Activated CD4-positive, alpha-beta T cell treated with anti-CD3 and anti-CD28 coated beads for 36 hours (primary cell): ENCODE data around the gene ARNT2. TPM values are rescaled to one million over a fixed set of nuclear protein-coding genes. Genes with fewer than 3 reads are reported as not detected.

Source experiments
- ATAC-seq: fragments of 200-7000 bp; cut with Tn5 transposase; one replicate; pipeline ENCODE4 v1.10.0; 2021; ENCODE audit warnings: mild to moderate bottlenecking, moderate library complexity
- CTCF ChIA-PET: fragments of 350-600 bp; sonication (Branson Sonifier 250); formaldehyde crosslinking; loops from one replicate; lab custom pipeline; 2021; ENCODE audit warnings: antibody characterized with exemption; lab: Charles Lee
- POLR2A ChIA-PET: fragments of 350-600 bp; sonication (Branson Sonifier 250); formaldehyde crosslinking; loops from one replicate; lab custom pipeline; 2021; ENCODE audit warnings: antibody characterized with exemption, inconsistent platforms; lab: Charles Lee
- DNase-seq: peaks from one replicate; pipeline ENCODE4 v3.0.0-alpha.2; 2020
- H3K27ac Mint-ChIP-seq: one replicate; pipeline ENCODE4 v1.8.0; 2021; ENCODE audit warnings: mixed read lengths
- H3K27me3 Mint-ChIP-seq: one replicate; pipeline ENCODE4 v1.8.0; 2021; ENCODE audit warnings: mixed read lengths
- H3K36me3 Mint-ChIP-seq: one replicate; pipeline ENCODE4 v1.8.0; 2021; ENCODE audit warnings: low read depth, mixed read lengths
- H3K4me1 Mint-ChIP-seq: one replicate; pipeline ENCODE4 v1.8.0; 2021; ENCODE audit warnings: mixed read lengths
- H3K4me3 Mint-ChIP-seq: one replicate; pipeline ENCODE4 v1.8.0; 2021; ENCODE audit warnings: mild to moderate bottlenecking, moderate library complexity, mixed read lengths
- H3K9me3 Mint-ChIP-seq: one replicate; pipeline ENCODE4 v1.8.0; 2021; ENCODE audit warnings: low read depth, mixed read lengths
- intact Hi-C, 2 experiments: fragments of 100-400 bp; cut with DNase I in 1 of 2; cut with micrococcal nuclease in 1 of 2; formaldehyde crosslinking; loops; one replicate each; pipeline versions ENCODE4 v1.14.2 to v1.15.1; 2022 to 2024; cut with DNase I, micrococcal nuclease
- total RNA-seq, 2 experiments: library from RNA; stranded (reverse); gene quantifications; one replicate each; pipeline ENCODE4 v1.2.3, GENCODE V29; 2021

Gene ARNT2
- total RNA-seq, 2 experiments from 2014 or later, result 0.05 to 0.19 TPM

DNA sequence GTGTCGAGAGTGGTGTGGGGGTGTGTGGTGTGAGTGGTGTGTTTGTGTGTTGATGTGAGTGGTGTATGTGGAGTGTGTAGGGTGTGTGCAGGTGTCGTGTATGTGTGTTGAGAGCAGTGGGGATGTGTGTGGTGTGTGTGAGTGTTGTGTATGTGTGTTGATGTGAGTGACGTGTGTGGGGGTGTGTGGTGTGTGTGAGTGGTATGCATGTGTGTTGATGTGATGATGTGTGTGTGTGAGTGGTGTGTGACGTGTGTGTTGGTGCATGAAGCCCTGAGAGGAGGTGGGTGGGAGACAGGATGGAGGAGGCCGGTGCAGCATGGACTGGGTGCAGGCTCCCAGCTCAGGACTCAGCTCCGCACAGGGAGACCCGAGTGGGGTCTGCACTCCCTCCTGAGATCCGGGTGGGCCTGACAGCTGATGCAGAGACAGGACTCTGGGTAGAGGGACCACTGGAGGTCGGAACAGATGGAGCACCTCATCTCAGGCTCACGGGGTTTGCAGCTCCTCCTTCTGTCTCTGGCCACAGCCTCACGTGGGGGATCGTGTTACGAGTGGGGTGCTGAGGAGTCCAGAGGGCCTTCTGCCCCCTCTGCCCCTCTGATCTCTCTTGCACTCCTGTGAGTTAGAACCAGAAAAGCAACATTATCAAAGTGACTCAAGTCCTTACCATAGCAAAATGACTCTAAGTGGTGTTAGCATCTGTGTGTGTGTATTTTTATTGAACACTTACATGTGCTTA, 41.3 kb downstream of the ARNT2 start:
- CTCF ChIA-PET, result interaction anchor here (2.7 kb wide), 1 partner anchor 331 kb away, joined by 9 read pairs; no protein-coding TSS in a partner anchor
- DNase-seq, result no peak
- H3K27ac Mint-ChIP-seq, result no peak overlapping the region
- peaks cover 9% of the 10 kb centered on the region for H3K27me3 Mint-ChIP-seq
- intact Hi-C loops, result no loop called here
- H3K4me3 Mint-ChIP-seq, result no peak overlapping the region
- H3K36me3 Mint-ChIP-seq, result no peaks in the 10 kb centered on the region
- POLR2A ChIA-PET, result no interaction called here
- H3K4me1 Mint-ChIP-seq, result no peaks in the 10 kb centered on the region
- no peak for ATAC-seq
- H3K9me3 Mint-ChIP-seq, result no peaks in the 10 kb centered on the region

DNA sequence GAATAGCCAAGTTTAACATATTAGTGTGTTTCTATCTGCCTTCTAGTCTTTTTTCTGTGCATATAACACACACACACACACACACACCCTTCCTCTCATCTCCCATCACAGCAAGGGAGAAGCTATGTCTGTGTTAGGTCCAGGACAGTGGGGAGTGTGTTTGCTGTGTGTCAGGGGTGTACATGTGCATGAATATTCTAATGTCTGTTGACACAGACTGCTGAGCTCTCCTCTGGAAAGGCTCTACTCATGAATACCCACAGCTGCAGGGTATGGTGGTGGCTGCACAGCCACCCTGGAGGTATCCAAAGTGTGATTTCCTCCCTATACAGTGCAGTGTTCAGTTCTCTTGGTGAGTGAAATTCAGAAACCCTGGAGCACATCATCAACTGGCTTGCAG, 42.9 kb downstream of the ARNT2 start:
- ChIA-PET POLR2A (no interaction called here), CTCF (interaction anchor here (1.4 to 2.7 kb wide), 3 partner anchors 9 to 330 kb away, joined by 3 to 9 read pairs (median 4); no protein-coding TSS in a partner anchor)

DNA sequence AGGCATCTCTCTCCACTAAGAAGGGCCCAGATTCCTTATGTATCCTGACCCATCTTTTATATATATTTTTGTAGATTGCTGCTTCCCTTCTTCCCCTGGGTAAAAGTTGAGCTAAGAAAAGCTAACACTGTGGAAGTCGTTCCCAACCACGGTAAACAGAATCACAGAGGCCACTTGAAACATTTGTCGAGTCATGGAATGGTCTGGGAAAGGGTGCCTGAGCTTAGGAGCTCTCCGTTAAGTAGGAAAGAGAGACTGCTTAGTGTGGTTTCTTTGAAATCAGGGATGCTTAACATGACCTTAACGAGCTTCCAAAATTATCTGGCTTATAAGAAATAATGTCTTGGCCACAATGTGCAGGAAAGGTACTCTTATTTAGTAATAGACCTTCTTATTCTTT, 45.6 kb downstream of the ARNT2 start:
- no peak overlapping the region for H3K4me3 Mint-ChIP-seq
- ATAC-seq, result no peak
- no peak for DNase-seq
- peaks cover 7% of the 10 kb centered on the region for H3K27me3 Mint-ChIP-seq
- no peak overlapping the region for H3K27ac Mint-ChIP-seq
- no peaks in the 10 kb centered on the region for H3K4me1 Mint-ChIP-seq
- CTCF ChIA-PET, result interaction anchor here (0.8 to 2.0 kb wide), 4 partner anchors 9 to 520 kb away, joined by 3 to 7 read pairs (median 3); no protein-coding TSS in a partner anchor
- no peaks in the 10 kb centered on the region for H3K36me3 Mint-ChIP-seq
- intact Hi-C loops, result loop anchor here in 1 of 2 experiments (10.0 kb wide), 1 partner anchor 115 kb away; no protein-coding TSS in a partner anchor
- no peaks in the 10 kb centered on the region for H3K9me3 Mint-ChIP-seq
- POLR2A ChIA-PET, result no interaction called here

More for the DNA sequence above, 42.9 kb downstream of the ARNT2 start:
- intact Hi-C loops, result no loop called here
- H3K4me1 Mint-ChIP-seq, result no peaks in the 10 kb centered on the region
- H3K9me3 Mint-ChIP-seq, result no peaks in the 10 kb centered on the region
- H3K36me3 Mint-ChIP-seq, result no peaks in the 10 kb centered on the region
- DNase-seq (no peak), ATAC-seq (no peak)
- no peak overlapping the region for H3K27ac Mint-ChIP-seq
- no peak overlapping the region for H3K4me3 Mint-ChIP-seq
- peaks cover 5% of the 10 kb centered on the region for H3K27me3 Mint-ChIP-seq

GRCh38 chr15:80450811-80451321, 46.7 kb downstream of the ARNT2 start:
- H3K36me3 Mint-ChIP-seq, result no peaks in the 10 kb centered on the region
- intact Hi-C loops, result loop anchor here in 1 of 2 experiments (10.0 kb wide), 1 partner anchor 114 kb away; no protein-coding TSS in a partner anchor
- H3K4me3 Mint-ChIP-seq, result no peak overlapping the region
- no peaks in the 10 kb centered on the region for H3K4me1 Mint-ChIP-seq
- POLR2A ChIA-PET, result no interaction called here
- H3K27ac Mint-ChIP-seq, result no peak overlapping the region
- CTCF ChIA-PET, result interaction anchor here (0.8 to 2.0 kb wide), 2 partner anchors 325 to 520 kb away, joined by 3 to 7 read pairs; no protein-coding TSS in a partner anchor
- DNase-seq (no peak), ATAC-seq (no peak)
- H3K27me3 Mint-ChIP-seq, result peaks cover 9% of the 10 kb centered on the region
- no peaks in the 10 kb centered on the region for H3K9me3 Mint-ChIP-seq

- ChIA-PET POLR2A (no interaction called here), CTCF (no interaction called here)
- DNase-seq, result no peak
- H3K9me3 Mint-ChIP-seq, result no peaks in the 10 kb centered on the region
- no peaks in the 10 kb centered on the region for H3K4me1 Mint-ChIP-seq
- H3K27ac Mint-ChIP-seq, result no peak overlapping the region
- no peak overlapping the region for H3K4me3 Mint-ChIP-seq
- intact Hi-C loops, result loop anchor here in 1 of 2 experiments (10.0 kb wide), 1 partner anchor 113 kb away; no protein-coding TSS in a partner anchor
- H3K36me3 Mint-ChIP-seq, result no peaks in the 10 kb centered on the region
- no peak for ATAC-seq
- peaks cover 9% of the 10 kb centered on the region for H3K27me3 Mint-ChIP-seq
Observed at GRCh38 chr15:80452166-80452565, 48.0 kb downstream of the ARNT2 start.

DNA sequence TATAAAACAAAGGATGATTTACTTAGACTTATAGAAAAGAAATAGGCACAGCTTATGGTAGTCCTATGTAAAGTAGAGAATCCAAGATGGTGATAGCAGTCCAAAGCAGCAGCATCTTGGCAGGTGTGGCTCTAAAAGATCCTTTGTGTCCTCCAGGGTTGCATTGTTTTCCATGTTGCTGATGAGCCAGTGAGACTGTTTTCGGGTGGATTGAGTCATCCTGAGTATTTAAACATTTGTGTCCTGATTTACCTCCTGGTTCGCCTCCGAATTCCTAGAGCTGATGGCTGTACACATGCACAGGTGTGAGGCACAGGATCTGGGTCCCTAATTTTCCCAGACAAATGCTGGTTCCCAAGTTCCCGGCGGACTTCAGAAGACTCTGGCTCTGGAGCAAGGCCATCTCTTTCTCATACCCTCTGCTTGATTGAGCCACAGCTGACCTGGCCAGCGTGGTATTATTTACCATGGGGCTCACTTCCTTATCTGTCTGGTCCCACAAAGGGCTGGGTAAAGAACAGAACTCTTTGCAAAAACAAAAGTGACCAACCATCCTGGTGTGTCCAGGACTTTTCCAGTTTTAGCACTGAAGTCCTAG, 51.0 kb downstream of the ARNT2 start:
- peaks cover 9% of the 10 kb centered on the region for H3K27me3 Mint-ChIP-seq
- no peaks in the 10 kb centered on the region for H3K4me1 Mint-ChIP-seq
- intact Hi-C loops, result loop anchor here (1.0 to 10.0 kb wide), 6 partner anchors 57 to 812 kb away; no protein-coding TSS in a partner anchor
- DNase-seq, result no peak
- ChIA-PET POLR2A (no interaction called here), CTCF (interaction anchor here (0.7 to 5.1 kb wide), 14 partner anchors 11 to 811 kb away, joined by 3 to 51 read pairs (median 6); no protein-coding TSS in a partner anchor)
- ATAC-seq, result no peak
- H3K4me3 Mint-ChIP-seq, result no peak overlapping the region
- no peak overlapping the region for H3K27ac Mint-ChIP-seq
- H3K36me3 Mint-ChIP-seq, result no peaks in the 10 kb centered on the region
- H3K9me3 Mint-ChIP-seq, result no peaks in the 10 kb centered on the region

DNA sequence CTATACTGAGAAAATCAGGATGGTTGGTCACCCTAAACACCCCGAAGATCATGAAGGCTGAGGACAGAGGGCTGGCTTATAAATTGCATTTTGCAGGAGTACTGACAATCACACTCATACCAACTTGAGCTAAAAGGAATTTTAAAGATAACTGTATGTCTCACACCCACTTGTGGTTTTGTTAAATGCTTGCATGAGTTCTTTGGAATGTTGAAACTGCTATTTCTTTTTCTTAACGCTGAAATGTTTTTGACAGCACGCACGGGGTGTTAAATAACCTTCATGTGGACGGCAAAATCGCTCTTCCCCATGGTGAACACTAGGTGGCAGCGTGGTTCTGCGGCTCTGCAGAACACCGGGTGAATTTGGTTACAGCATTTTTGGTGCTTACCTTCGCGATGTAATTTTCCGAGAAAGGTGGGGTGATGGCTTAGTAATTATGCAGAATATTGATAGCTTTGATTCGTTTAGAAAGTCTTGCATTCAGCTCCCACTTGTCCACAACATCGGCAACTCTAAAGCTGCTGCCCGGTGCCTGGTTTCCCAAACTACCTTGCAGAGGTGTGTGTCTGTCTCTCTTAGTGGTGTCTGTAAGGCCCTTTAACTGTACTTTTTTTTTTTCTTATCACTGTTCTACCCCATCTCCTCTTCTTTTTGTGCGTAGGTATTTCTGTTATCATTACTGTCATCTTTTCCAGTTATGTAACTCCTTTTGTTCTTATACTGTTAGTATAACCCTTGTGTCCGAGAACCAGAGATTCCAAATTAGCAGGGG, 51.7 kb downstream of the ARNT2 start:
- POLR2A ChIA-PET, result no interaction called here
- no peaks in the 10 kb centered on the region for H3K4me1 Mint-ChIP-seq
- ATAC-seq (peak; percentile 73), DNase-seq (peak; percentile 74)
- no peaks in the 10 kb centered on the region for H3K36me3 Mint-ChIP-seq
- peaks cover 9% of the 10 kb centered on the region for H3K27me3 Mint-ChIP-seq
- H3K4me3 Mint-ChIP-seq, result no peak overlapping the region
- H3K27ac Mint-ChIP-seq, result no peak overlapping the region
- CTCF ChIA-PET, result interaction anchor here (0.6 to 5.1 kb wide), 25 partner anchors 9 to 1354 kb away, joined by 3 to 51 read pairs (median 4); no protein-coding TSS in a partner anchor
- no peaks in the 10 kb centered on the region for H3K9me3 Mint-ChIP-seq
- intact Hi-C loops, result loop anchor here (1.0 to 10.0 kb wide), 8 partner anchors 56 to 811 kb away; no protein-coding TSS in a partner anchor

DNA sequence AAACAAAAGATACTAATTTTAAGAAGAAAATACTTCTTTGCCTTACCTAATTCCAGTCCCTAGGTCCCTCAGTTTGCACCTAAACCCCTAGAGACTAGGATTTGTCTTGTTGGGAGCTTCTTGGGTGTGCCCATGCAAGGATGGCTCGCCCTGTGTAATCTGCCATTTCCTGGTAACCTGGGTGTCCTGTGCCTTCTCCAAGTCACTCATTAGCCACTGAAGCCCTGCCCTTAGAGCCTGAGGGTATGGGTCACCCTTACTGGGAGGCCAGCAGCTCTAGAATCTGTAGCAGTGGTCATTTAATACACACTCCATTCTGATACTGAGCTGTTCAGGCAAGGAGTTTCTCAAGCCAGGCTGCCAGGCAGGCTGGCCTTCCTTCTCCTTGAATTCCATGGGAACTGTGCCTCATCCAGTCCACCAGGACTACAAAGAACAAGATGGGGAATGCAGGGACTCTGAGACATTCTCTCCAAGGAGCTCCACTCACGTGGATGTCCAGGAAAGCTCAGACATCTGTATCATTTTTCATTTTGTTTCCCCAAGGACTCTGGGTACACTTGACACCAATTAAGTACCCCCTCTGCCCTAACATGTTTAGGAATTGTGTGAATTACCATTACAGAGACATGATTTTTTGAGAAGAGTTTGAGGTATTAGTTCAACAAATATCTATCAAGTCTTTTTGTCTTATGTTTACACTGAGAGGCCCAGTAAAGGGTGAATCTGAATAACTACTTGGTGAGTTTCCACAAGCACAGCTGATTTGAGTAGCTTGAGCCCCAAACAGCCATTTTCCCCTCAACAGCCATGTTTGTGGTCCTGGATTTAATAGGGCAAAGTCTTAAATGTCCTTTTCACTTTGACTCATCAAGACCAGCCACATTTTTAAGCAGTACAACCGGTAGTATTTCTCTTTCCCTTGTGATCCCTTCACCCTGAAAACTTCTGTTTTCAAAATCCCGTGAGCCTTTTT, 52.6 kb downstream of the ARNT2 start:
- intact Hi-C loops, result loop anchor here (1.0 to 10.0 kb wide), 6 partner anchors 55 to 809 kb away; no protein-coding TSS in a partner anchor
- peaks cover 5% of the 10 kb centered on the region for H3K27me3 Mint-ChIP-seq
- ATAC-seq (no peak), DNase-seq (no peak)
- ChIA-PET CTCF (interaction anchor here (0.6 to 5.1 kb wide), 19 partner anchors 9 to 1353 kb away, joined by 3 to 51 read pairs (median 4); partner anchors contain the start of gene CEMIP), POLR2A (interaction anchor here (1.3 kb wide), 1 partner anchor 320 kb away, joined by 3 read pairs; no protein-coding TSS in a partner anchor)
- no peak overlapping the region for H3K4me3 Mint-ChIP-seq
- no peak overlapping the region for H3K27ac Mint-ChIP-seq
- H3K4me1 Mint-ChIP-seq, result no peaks in the 10 kb centered on the region
- no peaks in the 10 kb centered on the region for H3K36me3 Mint-ChIP-seq
- no peaks in the 10 kb centered on the region for H3K9me3 Mint-ChIP-seq

- Mint-ChIP-seq H3K9me3 (no peaks in the 10 kb centered on the region), H3K4me1 (no peaks in the 10 kb centered on the region), H3K36me3 (no peaks in the 10 kb centered on the region), H3K27ac (no peak overlapping the region), H3K4me3 (no peak overlapping the region), H3K27me3 (peaks cover 5% of the 10 kb centered on the region)
- no peak for ATAC-seq
- CTCF ChIA-PET, result interaction anchor here (0.5 to 5.1 kb wide), 6 partner anchors 8 to 808 kb away, joined by 3 to 51 read pairs (median 4); partner anchors contain the start of gene CEMIP
- no peak for DNase-seq
- POLR2A ChIA-PET, result interaction anchor here (1.3 kb wide), 1 partner anchor 319 kb away, joined by 3 read pairs; no protein-coding TSS in a partner anchor
- intact Hi-C loops, result loop anchor here (2.0 to 10.0 kb wide), 3 partner anchors 54 to 111 kb away; no protein-coding TSS in a partner anchor
Observed at GRCh38 chr15:80457896-80458295, 53.7 kb downstream of the ARNT2 start.
